Measurements from ENCODE around the gene KRT80. TPM values are rescaled to one million over a fixed set of nuclear protein-coding genes. Genes with fewer than 3 reads are reported as not detected.

KRT80 gene
- total RNA-seq, 1 donor from 2014 or later, result 8.6 TPM

- no peaks in the 10 kb centered on the region for H3K36me3 ChIP-seq
- TF ChIP-seq, protein P1, sequence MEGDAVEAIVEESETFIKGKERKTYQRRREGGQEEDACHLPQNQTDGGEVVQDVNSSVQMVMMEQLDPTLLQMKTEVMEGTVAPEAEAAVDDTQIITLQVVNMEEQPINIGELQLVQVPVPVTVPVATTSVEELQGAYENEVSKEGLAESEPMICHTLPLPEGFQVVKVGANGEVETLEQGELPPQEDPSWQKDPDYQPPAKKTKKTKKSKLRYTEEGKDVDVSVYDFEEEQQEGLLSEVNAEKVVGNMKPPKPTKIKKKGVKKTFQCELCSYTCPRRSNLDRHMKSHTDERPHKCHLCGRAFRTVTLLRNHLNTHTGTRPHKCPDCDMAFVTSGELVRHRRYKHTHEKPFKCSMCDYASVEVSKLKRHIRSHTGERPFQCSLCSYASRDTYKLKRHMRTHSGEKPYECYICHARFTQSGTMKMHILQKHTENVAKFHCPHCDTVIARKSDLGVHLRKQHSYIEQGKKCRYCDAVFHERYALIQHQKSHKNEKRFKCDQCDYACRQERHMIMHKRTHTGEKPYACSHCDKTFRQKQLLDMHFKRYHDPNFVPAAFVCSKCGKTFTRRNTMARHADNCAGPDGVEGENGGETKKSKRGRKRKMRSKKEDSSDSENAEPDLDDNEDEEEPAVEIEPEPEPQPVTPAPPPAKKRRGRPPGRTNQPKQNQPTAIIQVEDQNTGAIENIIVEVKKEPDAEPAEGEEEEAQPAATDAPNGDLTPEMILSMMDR (IDR thresholded peaks at IDR 0.05), result no peak
- H3K9me3 ChIP-seq, result no peaks in the 10 kb centered on the region
- peak; percentile 44 for DNase-seq
- H3K4me1 ChIP-seq, result peaks cover 2% of the 10 kb centered on the region
- H3K27ac ChIP-seq, result no peak overlapping the region
- no peaks in the 10 kb centered on the region for H3K27me3 ChIP-seq
- no peak overlapping the region for H3K4me3 ChIP-seq
- intact Hi-C loops (cut with DNase I), result no loop called here
- peak; percentile 34 for ATAC-seq
Measured at GRCh38 chr12:52132754-52133161, 59.1 kb downstream of the KRT80 start.

DNA sequence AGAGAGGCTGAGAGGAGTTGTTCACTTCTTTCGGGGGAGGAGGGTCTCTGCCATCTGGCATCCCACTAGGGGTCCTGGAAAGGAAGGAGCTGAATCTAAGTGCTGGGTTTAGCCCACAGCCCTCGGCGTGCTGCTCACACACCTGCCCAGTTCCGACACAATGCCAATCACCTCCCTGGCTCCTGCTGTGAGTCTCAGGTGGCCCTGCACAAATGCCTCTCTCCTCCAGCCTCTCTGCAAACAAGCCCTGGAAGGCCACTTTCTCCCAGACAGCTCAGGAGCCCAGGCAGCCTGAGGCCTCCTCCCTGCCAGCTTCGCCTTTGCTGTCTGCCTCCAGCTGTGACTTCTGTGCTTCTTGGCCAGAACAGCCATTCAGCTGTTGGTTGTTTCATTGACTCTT lies 61.1 kb downstream of the KRT80 start:
- H3K4me1 ChIP-seq, result peaks cover 9% of the 10 kb centered on the region
- H3K27me3 ChIP-seq, result no peaks in the 10 kb centered on the region
- H3K9me3 ChIP-seq, result no peaks in the 10 kb centered on the region
- no peak for ATAC-seq
- intact Hi-C loops (cut with DNase I), result no loop called here
- H3K27ac ChIP-seq, result no peak overlapping the region
- TF ChIP-seq, protein P1 (IDR thresholded peaks at IDR 0.05), result no peak
- peak; percentile 47 for DNase-seq
- no peak overlapping the region for H3K4me3 ChIP-seq
- H3K36me3 ChIP-seq, result no peaks in the 10 kb centered on the region

DNA sequence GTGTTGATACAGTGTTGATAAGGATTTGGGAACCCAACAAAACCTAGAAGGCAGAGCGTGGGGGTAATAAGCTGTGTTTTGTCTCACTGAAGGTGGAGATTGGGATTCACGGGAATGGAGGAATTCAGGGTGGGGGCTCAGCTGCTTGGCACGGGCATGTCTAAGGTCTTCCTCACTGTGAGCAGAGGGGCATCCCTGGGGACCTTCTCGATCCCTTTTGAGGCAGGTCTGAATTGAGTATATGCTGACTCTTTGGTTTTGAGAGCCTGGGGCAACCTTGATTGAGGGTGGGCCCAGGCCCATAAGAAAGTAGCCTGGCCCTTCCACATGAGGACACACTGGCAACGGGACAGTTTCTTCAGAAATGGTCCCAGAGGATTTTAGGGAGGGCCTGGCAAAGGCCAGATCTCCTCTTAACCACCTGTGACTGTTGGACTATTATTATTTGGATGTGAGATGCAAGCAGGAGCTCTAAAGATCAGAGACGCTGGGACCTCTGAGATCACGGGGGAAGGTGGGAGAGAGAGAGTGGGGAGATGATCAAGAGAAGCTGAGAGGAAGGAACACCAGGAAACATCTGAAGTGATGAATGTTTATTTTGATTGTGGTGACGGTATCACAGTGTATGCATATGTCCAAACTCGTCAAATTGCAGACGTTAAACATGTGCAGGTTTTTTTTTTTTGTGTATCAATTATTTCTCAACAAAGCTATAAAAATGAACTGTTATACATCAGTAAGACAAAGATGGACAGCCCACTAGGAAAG lies 63.9 kb downstream of the KRT80 start:
- DNase-seq (peak; percentile 6), ATAC-seq (no peak)
- intact Hi-C loops (cut with DNase I), result no loop called here
- Histone ChIP-seq H3K27me3 (no peaks in the 10 kb centered on the region), H3K27ac (peak overlapping the region; percentile 77), H3K4me3 (no peak overlapping the region), H3K36me3 (no peaks in the 10 kb centered on the region), H3K9me3 (no peaks in the 10 kb centered on the region), H3K4me1 (peaks cover 12% of the 10 kb centered on the region)
- TF ChIP-seq, protein P1 (IDR thresholded peaks at IDR 0.05), result no peak

GRCh38 chr12:52126605-52127578 lies 64.9 kb downstream of the KRT80 start:
- DNase-seq, result peak; percentile 61
- intact Hi-C loops (cut with DNase I), result no loop called here
- TF ChIP-seq, protein P1 (IDR thresholded peaks at IDR 0.05), result no peak
- Histone ChIP-seq H3K4me1 (peaks cover 12% of the 10 kb centered on the region), H3K27ac (peak overlapping the region; percentile 85), H3K9me3 (no peaks in the 10 kb centered on the region), H3K36me3 (no peaks in the 10 kb centered on the region), H3K4me3 (no peak overlapping the region), H3K27me3 (no peaks in the 10 kb centered on the region)
- peak; percentile 71 for ATAC-seq

GRCh38 chr12:52126050-52126604 lies 65.7 kb downstream of the KRT80 start:
- no peaks in the 10 kb centered on the region for H3K9me3 ChIP-seq
- intact Hi-C loops (cut with DNase I), result no loop called here
- H3K27me3 ChIP-seq, result no peaks in the 10 kb centered on the region
- no peak overlapping the region for H3K4me3 ChIP-seq
- TF ChIP-seq, protein P1 (IDR thresholded peaks at IDR 0.05), result no peak
- no peak for ATAC-seq
- H3K27ac ChIP-seq, result peak overlapping the region; percentile 85
- H3K36me3 ChIP-seq, result no peaks in the 10 kb centered on the region
- peaks cover 17% of the 10 kb centered on the region for H3K4me1 ChIP-seq
- peak; percentile 39 for DNase-seq

Data from upper lobe of right lung (tissue), 1 donor.